Muscle layer of colon (tissue), 2 donors: ENCODE results near the gene KSR2.

Experiments used
- H3K27ac ChIP-seq: one replicate; pipeline ENCODE4 v1.7.0; 2013; ENCODE audit warnings: low read depth, mild to moderate bottlenecking, low read length, moderate library complexity
- H3K27me3 ChIP-seq, 2 donors: one replicate each; pipeline ENCODE4 v1.7.0; 2013; ENCODE audit warnings: low read length in 2 of 2, mild to moderate bottlenecking in 2 of 2; ENCODE audit not compliant: insufficient read depth in 2 of 2, control insufficient read depth in 1 of 2
- H3K36me3 ChIP-seq: one replicate; pipeline ENCODE4 v1.7.0; 2013; ENCODE audit warnings: mild to moderate bottlenecking, low read length; ENCODE audit not compliant: insufficient read depth
- H3K4me1 ChIP-seq: one replicate; pipeline ENCODE4 v1.7.0; 2013; ENCODE audit warnings: mild to moderate bottlenecking, low read length; ENCODE audit not compliant: insufficient read depth
- H3K4me3 ChIP-seq, 2 donors: one replicate each; pipeline ENCODE4 v1.7.0; 2013; ENCODE audit warnings: low read length in 2 of 2, low read depth in 1 of 2, mild to moderate bottlenecking in 1 of 2, moderate library complexity in 1 of 2
- H3K9ac ChIP-seq: one replicate; pipeline ENCODE4 v1.7.0; 2013; ENCODE audit warnings: low read length
- H3K9me3 ChIP-seq: one replicate; pipeline ENCODE4 v1.7.0; 2013; ENCODE audit warnings: mild to moderate bottlenecking, low read length
- donor health status: abdominal sarcoma.
- donor health status: Adenocarcinoma of cecum.

The KSR2 gene

GRCh38 chr12:117967043-117967442 is 1.7 kb downstream of the KSR2 start:
- H3K4me1 ChIP-seq, result no peaks in the 10 kb centered on the region
- no peak overlapping the region for H3K27ac ChIP-seq
- H3K27me3 ChIP-seq, result peaks cover 0 to 33% of the 10 kb centered on the region in 2 donors
- peaks cover 7% of the 10 kb centered on the region for H3K9me3 ChIP-seq
- no peaks in the 10 kb centered on the region for H3K36me3 ChIP-seq
- no peak overlapping the region for H3K9ac ChIP-seq
- no peak overlapping the region for H3K4me3 ChIP-seq

- no peak overlapping the region for H3K27ac ChIP-seq
- peaks cover 0 to 33% of the 10 kb centered on the region in 2 donors for H3K27me3 ChIP-seq
- no peaks in the 10 kb centered on the region for H3K4me1 ChIP-seq
- H3K9ac ChIP-seq, result no peak overlapping the region
- H3K4me3 ChIP-seq, result no peak overlapping the region
- H3K36me3 ChIP-seq, result no peaks in the 10 kb centered on the region
- H3K9me3 ChIP-seq, result peaks cover 2% of the 10 kb centered on the region
Observed at GRCh38 chr12:117966511-117966910, 2.3 kb downstream of the KSR2 start.

GRCh38 chr12:117963836-117964235 is 5.0 kb downstream of the KSR2 start:
- H3K9ac ChIP-seq, result no peak overlapping the region
- no peaks in the 10 kb centered on the region for H3K4me1 ChIP-seq
- no peaks in the 10 kb centered on the region for H3K36me3 ChIP-seq
- no peak overlapping the region for H3K27ac ChIP-seq
- no peak overlapping the region for H3K4me3 ChIP-seq
- H3K27me3 ChIP-seq, result peaks cover 0 to 27% of the 10 kb centered on the region in 2 donors
- no peaks in the 10 kb centered on the region for H3K9me3 ChIP-seq

GRCh38 chr12:117936722-117937484 is 31.9 kb downstream of the KSR2 start:
- Histone ChIP-seq H3K4me1 (no peaks in the 10 kb centered on the region), H3K4me3 (no peak overlapping the region), H3K27ac (no peak overlapping the region), H3K9me3 (no peaks in the 10 kb centered on the region), H3K36me3 (no peaks in the 10 kb centered on the region), H3K27me3 (no peaks in the 10 kb centered on the region), H3K9ac (no peak overlapping the region)

- H3K4me3 ChIP-seq, result no peak overlapping the region
- H3K4me1 ChIP-seq, result no peaks in the 10 kb centered on the region
- no peak overlapping the region for H3K27ac ChIP-seq
- no peaks in the 10 kb centered on the region for H3K27me3 ChIP-seq
- H3K9ac ChIP-seq, result no peak overlapping the region
- no peaks in the 10 kb centered on the region for H3K36me3 ChIP-seq
- H3K9me3 ChIP-seq, result no peaks in the 10 kb centered on the region
Observed at GRCh38 chr12:117933545-117933944, 35.2 kb downstream of the KSR2 start.

GRCh38 chr12:117926391-117926899 is 42.3 kb downstream of the KSR2 start:
- Histone ChIP-seq H3K27ac (no peak overlapping the region), H3K27me3 (peaks cover 0 to 3% of the 10 kb centered on the region in 2 donors), H3K9me3 (no peaks in the 10 kb centered on the region), H3K4me1 (no peaks in the 10 kb centered on the region), H3K4me3 (no peak overlapping the region), H3K36me3 (no peaks in the 10 kb centered on the region), H3K9ac (no peak overlapping the region)

- Histone ChIP-seq H3K36me3 (no peaks in the 10 kb centered on the region), H3K4me1 (no peaks in the 10 kb centered on the region), H3K27ac (no peak overlapping the region), H3K4me3 (no peak overlapping the region), H3K9ac (no peak overlapping the region), H3K9me3 (no peaks in the 10 kb centered on the region), H3K27me3 (peaks cover 0 to 5% of the 10 kb centered on the region in 2 donors)
Observed at GRCh38 chr12:117921929-117922777, 46.6 kb downstream of the KSR2 start.

- H3K4me1 ChIP-seq, result no peaks in the 10 kb centered on the region
- no peak overlapping the region for H3K4me3 ChIP-seq
- no peak overlapping the region for H3K9ac ChIP-seq
- no peaks in the 10 kb centered on the region for H3K9me3 ChIP-seq
- H3K36me3 ChIP-seq, result no peaks in the 10 kb centered on the region
- H3K27ac ChIP-seq, result no peak overlapping the region
- peaks cover 0 to 5% of the 10 kb centered on the region in 2 donors for H3K27me3 ChIP-seq
Observed at GRCh38 chr12:117919479-117919878, 49.3 kb downstream of the KSR2 start.

GRCh38 chr12:117914686-117915085 is 54.1 kb downstream of the KSR2 start:
- no peak overlapping the region for H3K9ac ChIP-seq
- no peaks in the 10 kb centered on the region for H3K4me1 ChIP-seq
- no peaks in the 10 kb centered on the region for H3K9me3 ChIP-seq
- H3K4me3 ChIP-seq, result no peak overlapping the region
- no peaks in the 10 kb centered on the region for H3K27me3 ChIP-seq
- H3K36me3 ChIP-seq, result no peaks in the 10 kb centered on the region
- H3K27ac ChIP-seq, result no peak overlapping the region

- H3K36me3 ChIP-seq, result no peaks in the 10 kb centered on the region
- no peaks in the 10 kb centered on the region for H3K27me3 ChIP-seq
- H3K9me3 ChIP-seq, result no peaks in the 10 kb centered on the region
- no peaks in the 10 kb centered on the region for H3K4me1 ChIP-seq
- H3K4me3 ChIP-seq, result no peak overlapping the region
- no peak overlapping the region for H3K27ac ChIP-seq
- H3K9ac ChIP-seq, result no peak overlapping the region
Observed at GRCh38 chr12:117912756-117913155, 56.0 kb downstream of the KSR2 start.

GRCh38 chr12:117908411-117908810 is 60.4 kb downstream of the KSR2 start:
- no peaks in the 10 kb centered on the region for H3K9me3 ChIP-seq
- no peak overlapping the region for H3K4me3 ChIP-seq
- no peaks in the 10 kb centered on the region for H3K27me3 ChIP-seq
- no peak overlapping the region for H3K9ac ChIP-seq
- H3K4me1 ChIP-seq, result no peaks in the 10 kb centered on the region
- H3K36me3 ChIP-seq, result no peaks in the 10 kb centered on the region
- H3K27ac ChIP-seq, result no peak overlapping the region
